GM12874 (cell line): ENCODE results near the gene GPR108.

Experiments used
- CTCF ChIP-seq: IDR thresholded peaks from 2 replicates; pipeline ENCODE4 v1.5.1; 2011; ENCODE audit warnings: low read depth, mild to moderate bottlenecking, control low read depth, low read length, moderate library complexity; ENCODE audit not compliant: insufficient read depth

Gene GPR108

DNA sequence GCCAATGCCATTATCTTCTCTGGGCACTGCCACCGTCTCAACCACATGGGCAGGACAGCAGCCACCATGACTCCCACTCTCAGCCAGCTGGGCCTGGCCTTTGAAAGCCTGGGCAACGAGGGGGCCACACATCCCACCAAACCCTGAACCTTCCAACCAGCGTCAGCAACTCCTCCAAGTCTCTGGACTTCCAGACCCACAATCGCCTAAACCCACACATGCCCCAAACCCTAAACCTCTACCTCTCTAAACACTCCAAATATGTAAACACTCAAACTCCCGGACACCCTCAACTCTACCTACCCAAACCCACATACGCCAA lies 17.9 kb downstream of the GPR108 start:
- TF ChIP-seq CTCF = no peak

- no peak for TF ChIP-seq CTCF
Measured at GRCh38 chr19:6718741-6719539, 18.4 kb downstream of the GPR108 start.

- no peak for TF ChIP-seq CTCF
Measured at GRCh38 chr19:6718111-6718740, 19.2 kb downstream of the GPR108 start.

DNA sequence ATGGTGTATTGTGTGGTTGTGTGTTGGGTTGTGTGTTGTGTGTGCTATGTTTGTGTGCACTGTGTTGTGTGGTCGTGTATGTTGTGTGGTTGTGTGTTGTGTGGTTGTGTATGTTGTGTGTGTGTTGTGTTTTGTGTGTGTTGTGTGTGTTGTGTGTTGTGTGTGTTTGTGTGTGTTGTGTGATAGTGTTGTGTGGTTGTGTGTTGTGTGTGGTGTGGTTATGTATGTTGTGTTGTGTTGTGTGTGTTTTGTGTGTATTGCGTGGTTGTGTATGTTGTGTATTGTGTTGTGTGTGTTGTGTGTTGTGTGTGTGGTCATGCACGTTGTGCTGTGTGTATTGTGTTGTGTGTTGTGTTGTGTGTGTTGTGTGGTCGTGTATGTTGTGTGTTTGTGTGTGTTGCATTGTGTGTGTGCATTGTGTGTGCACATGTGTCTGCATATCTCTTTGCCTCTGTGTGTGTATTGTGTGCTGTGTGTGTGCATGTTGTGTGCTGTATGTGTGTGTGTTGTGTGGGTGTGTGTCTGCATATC lies 19.9 kb downstream of the GPR108 start:
- TF ChIP-seq CTCF = no peak

GRCh38 chr19:6717036-6717435 lies 20.3 kb downstream of the GPR108 start:
- peak; percentile 31; the same call in 1 of the 2 replicates for TF ChIP-seq CTCF

DNA sequence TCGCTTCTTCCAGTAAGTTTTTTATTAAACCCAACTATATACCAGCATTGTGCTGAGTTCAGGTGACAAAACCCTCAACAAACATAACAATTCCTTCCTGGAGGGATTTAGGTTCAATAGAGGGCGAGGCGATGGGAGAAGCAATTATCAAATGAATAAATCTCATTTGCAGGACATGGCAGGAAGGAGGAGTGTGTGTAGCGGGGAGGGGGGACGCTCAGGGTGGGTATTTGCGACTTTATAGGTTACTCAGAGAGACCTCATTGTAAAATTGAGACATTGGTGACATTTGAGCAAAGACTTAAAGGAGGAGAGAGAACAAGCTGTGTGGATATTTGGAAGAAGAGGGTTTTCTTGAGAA lies 20.8 kb downstream of the GPR108 start:
- TF ChIP-seq CTCF = no peak

GRCh38 chr19:6714749-6715555 lies 22.4 kb downstream of the GPR108 start:
- no peak for TF ChIP-seq CTCF
